Measurements from ENCODE around the gene SF3A2. TPM values are rescaled to one million over a fixed set of nuclear protein-coding genes. Genes with fewer than 3 reads are reported as not detected.

Gene SF3A2
- total and polyA plus RNA-seq, 2 experiments from 2014 or later: 67.7 to 128 TPM

DNA sequence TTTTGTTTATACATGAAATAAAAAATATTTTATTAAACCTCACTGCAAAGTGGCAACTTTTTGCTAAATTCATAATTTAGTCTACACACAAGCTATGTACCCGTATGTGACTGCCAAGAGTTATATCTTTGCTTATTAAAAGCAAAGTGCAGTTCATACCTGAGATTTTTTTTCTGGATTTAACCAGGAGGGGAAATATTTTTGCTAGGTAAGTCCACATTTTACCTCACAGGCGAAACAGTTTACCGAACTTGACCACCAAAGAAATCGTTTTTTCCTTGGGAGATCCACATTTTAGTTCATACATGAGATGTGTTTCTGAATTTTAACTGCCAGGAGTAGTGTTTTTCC, 31.8 kb downstream of the SF3A2 start (continued):
- TF ChIP-seq, protein P1, sequence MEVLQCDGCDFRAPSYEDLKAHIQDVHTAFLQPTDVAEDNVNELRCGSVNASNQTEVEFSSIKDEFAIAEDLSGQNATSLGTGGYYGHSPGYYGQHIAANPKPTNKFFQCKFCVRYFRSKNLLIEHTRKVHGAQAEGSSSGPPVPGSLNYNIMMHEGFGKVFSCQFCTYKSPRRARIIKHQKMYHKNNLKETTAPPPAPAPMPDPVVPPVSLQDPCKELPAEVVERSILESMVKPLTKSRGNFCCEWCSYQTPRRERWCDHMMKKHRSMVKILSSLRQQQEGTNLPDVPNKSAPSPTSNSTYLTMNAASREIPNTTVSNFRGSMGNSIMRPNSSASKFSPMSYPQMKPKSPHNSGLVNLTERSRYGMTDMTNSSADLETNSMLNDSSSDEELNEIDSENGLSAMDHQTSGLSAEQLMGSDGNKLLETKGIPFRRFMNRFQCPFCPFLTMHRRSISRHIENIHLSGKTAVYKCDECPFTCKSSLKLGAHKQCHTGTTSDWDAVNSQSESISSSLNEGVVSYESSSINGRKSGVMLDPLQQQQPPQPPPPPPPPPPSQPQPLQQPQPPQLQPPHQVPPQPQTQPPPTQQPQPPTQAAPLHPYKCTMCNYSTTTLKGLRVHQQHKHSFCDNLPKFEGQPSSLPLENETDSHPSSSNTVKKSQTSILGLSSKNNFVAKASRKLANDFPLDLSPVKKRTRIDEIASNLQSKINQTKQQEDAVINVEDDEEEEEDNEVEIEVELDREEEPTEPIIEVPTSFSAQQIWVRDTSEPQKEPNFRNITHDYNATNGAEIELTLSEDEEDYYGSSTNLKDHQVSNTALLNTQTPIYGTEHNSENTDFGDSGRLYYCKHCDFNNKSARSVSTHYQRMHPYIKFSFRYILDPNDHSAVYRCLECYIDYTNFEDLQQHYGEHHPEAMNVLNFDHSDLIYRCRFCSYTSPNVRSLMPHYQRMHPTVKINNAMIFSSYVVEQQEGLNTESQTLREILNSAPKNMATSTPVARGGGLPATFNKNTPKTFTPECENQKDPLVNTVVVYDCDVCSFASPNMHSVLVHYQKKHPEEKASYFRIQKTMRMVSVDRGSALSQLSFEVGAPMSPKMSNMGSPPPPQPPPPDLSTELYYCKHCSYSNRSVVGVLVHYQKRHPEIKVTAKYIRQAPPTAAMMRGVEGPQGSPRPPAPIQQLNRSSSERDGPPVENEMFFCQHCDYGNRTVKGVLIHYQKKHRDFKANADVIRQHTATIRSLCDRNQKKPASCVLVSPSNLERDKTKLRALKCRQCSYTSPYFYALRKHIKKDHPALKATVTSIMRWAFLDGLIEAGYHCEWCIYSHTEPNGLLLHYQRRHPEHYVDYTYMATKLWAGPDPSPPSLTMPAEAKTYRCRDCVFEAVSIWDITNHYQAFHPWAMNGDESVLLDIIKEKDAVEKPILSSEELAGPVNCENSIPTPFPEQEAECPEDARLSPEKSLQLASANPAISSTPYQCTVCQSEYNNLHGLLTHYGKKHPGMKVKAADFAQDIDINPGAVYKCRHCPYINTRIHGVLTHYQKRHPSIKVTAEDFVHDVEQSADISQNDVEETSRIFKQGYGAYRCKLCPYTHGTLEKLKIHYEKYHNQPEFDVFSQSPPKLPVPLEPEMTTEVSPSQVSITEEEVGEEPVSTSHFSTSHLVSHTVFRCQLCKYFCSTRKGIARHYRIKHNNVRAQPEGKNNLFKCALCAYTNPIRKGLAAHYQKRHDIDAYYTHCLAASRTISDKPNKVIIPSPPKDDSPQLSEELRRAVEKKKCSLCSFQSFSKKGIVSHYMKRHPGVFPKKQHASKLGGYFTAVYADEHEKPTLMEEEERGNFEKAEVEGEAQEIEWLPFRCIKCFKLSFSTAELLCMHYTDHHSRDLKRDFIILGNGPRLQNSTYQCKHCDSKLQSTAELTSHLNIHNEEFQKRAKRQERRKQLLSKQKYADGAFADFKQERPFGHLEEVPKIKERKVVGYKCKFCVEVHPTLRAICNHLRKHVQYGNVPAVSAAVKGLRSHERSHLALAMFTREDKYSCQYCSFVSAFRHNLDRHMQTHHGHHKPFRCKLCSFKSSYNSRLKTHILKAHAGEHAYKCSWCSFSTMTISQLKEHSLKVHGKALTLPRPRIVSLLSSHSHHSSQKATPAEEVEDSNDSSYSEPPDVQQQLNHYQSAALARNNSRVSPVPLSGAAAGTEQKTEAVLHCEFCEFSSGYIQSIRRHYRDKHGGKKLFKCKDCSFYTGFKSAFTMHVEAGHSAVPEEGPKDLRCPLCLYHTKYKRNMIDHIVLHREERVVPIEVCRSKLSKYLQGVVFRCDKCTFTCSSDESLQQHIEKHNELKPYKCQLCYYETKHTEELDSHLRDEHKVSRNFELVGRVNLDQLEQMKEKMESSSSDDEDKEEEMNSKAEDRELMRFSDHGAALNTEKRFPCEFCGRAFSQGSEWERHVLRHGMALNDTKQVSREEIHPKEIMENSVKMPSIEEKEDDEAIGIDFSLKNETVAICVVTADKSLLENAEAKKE (CRISPR knock-in tag; IDR thresholded peaks at IDR 0.05): no peak
- no peak for TF ChIP-seq ZNF114 (CRISPR knock-in tag; IDR thresholded peaks at IDR 0.05)
- TF ChIP-seq, protein P2, sequence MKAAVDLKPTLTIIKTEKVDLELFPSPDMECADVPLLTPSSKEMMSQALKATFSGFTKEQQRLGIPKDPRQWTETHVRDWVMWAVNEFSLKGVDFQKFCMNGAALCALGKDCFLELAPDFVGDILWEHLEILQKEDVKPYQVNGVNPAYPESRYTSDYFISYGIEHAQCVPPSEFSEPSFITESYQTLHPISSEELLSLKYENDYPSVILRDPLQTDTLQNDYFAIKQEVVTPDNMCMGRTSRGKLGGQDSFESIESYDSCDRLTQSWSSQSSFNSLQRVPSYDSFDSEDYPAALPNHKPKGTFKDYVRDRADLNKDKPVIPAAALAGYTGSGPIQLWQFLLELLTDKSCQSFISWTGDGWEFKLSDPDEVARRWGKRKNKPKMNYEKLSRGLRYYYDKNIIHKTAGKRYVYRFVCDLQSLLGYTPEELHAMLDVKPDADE (IDR thresholded peaks at IDR 0.05): no peak
- TF ChIP-seq EZH2phosphoT487 (IDR thresholded peaks at IDR 0.05; ENCODE audit: unreplicated experiment): no peak
- no peak for TF ChIP-seq CREB1 (CRISPR knock-in tag; IDR thresholded peaks at IDR 0.05; ENCODE audit: low read depth)
- TF ChIP-seq JUNB (IDR thresholded peaks at IDR 0.05; ENCODE audit: unreplicated experiment): no peak
- TF ChIP-seq EZH2 (IDR thresholded peaks at IDR 0.05; ENCODE audit: low read depth, unreplicated experiment): no peak
- no peak for TF ChIP-seq NANOG (IDR thresholded peaks at IDR 0.05; ENCODE audit: borderline replicate concordance)

- peaks cover 27% of the 10 kb centered on the region for H3K36me3 Mint-ChIP-seq (ENCODE audit: low read depth)
- peaks cover 22% of the 10 kb centered on the region for H3K27me3 Mint-ChIP-seq (ENCODE audit: insufficient read depth, low read depth, poor library complexity)
- H3K4me3 ChIP-seq: peak overlapping the region; percentile 98
- H3K4me1 Mint-ChIP-seq: peaks cover 18% of the 10 kb centered on the region
- no peaks in the 10 kb centered on the region for H3K9me2 ChIP-seq (ENCODE audit: insufficient read depth)
- H4K20me1 ChIP-seq (replicated peaks; ENCODE audit: insufficient read depth): peaks cover 20% of the 10 kb centered on the region
- H2AFZ ChIP-seq: peak overlapping the region; percentile 80; the same call in 1 of the 2 replicates
- H3K4me1 ChIP-seq (ENCODE audit: insufficient read depth): peaks cover 18% of the 10 kb centered on the region
- H3K27ac ChIP-seq (ENCODE audit: low read depth): no peak overlapping the region
- peaks cover 4% of the 10 kb centered on the region; the same call in 1 of the 2 replicates for H3K36me3 ChIP-seq (ENCODE audit: insufficient read depth)
- H3F3A ChIP-seq (replicated peaks; ENCODE audit: low read depth): peaks cover 28% of the 10 kb centered on the region
- H3K27me3 ChIP-seq (ENCODE audit: insufficient read depth): no peaks in the 10 kb centered on the region
- peak overlapping the region; percentile 93 for H3K4me3 Mint-ChIP-seq
- no peak for DNase-seq (ENCODE audit: low spot score)
- H3K9me3 Mint-ChIP-seq: peaks cover 1% of the 10 kb centered on the region; the same call in 1 of the 3 replicates
- peaks cover 39% of the 10 kb centered on the region for H3K79me2 ChIP-seq (replicated peaks; ENCODE audit: insufficient read depth)
- no peak overlapping the region for H3K27ac Mint-ChIP-seq
- no peak for ATAC-seq
- peak overlapping the region; percentile 88 for H3K4me2 ChIP-seq
- TF ChIP-seq REST (IDR thresholded peaks at IDR 0.05; ENCODE audit: unreplicated experiment): no peak
- TF ChIP-seq JUNB (IDR thresholded peaks at IDR 0.05; ENCODE audit: unreplicated experiment): no peak
- TF ChIP-seq EZH2phosphoT487 (IDR thresholded peaks at IDR 0.05; ENCODE audit: unreplicated experiment): no peak
- TF ChIP-seq, protein P2 (IDR thresholded peaks at IDR 0.05): no peak
- no peak for TF ChIP-seq CTCF (conservative IDR thresholded peaks at IDR 0.05; ENCODE audit: low read depth in 2 of 2)
- TF ChIP-seq CREB1 (CRISPR knock-in tag; IDR thresholded peaks at IDR 0.05; ENCODE audit: low read depth): no peak
- no peak for TF ChIP-seq NANOG (IDR thresholded peaks at IDR 0.05; ENCODE audit: borderline replicate concordance)
- no peak for TF ChIP-seq POLR2AphosphoS5 (IDR thresholded peaks at IDR 0.05; ENCODE audit: low read depth)
Measured at GRCh38 chr19:2268861-2269243, 32.2 kb downstream of the SF3A2 start.

Data from GM23338 (cell line).